Measurements from ENCODE around the gene SUGT1.

DNA sequence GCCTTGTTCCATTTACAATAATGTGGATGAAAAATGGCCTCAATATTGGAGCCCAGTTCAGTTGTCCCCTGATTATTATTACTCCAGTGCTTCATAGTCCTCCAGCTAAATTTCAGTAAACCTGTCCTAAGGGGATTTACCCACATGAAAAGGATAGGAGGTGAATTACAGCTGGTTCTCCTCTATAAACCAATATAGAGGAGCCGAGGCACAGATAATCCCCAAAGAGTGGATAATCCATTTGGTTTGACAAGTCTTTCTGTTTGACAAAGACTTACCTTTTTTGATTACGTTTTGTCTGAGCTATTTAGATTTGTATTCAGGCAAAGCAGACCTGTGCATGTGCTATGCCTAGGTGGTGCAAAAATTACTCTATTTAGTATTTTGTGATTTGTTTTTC lies 84.3 kb downstream of the SUGT1 start:
- TF ChIP-seq, protein P1, sequence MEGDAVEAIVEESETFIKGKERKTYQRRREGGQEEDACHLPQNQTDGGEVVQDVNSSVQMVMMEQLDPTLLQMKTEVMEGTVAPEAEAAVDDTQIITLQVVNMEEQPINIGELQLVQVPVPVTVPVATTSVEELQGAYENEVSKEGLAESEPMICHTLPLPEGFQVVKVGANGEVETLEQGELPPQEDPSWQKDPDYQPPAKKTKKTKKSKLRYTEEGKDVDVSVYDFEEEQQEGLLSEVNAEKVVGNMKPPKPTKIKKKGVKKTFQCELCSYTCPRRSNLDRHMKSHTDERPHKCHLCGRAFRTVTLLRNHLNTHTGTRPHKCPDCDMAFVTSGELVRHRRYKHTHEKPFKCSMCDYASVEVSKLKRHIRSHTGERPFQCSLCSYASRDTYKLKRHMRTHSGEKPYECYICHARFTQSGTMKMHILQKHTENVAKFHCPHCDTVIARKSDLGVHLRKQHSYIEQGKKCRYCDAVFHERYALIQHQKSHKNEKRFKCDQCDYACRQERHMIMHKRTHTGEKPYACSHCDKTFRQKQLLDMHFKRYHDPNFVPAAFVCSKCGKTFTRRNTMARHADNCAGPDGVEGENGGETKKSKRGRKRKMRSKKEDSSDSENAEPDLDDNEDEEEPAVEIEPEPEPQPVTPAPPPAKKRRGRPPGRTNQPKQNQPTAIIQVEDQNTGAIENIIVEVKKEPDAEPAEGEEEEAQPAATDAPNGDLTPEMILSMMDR (IDR thresholded peaks at IDR 0.05) = no peak
- no peak for TF ChIP-seq ZFX (IDR thresholded peaks at IDR 0.05; ENCODE audit: borderline replicate concordance)

Measured in 22Rv1 (cell line).